K562 (cell line): ENCODE data around the gene INPP4B. TPM values are rescaled to one million over a fixed set of nuclear protein-coding genes. Genes with fewer than 3 reads are reported as not detected.

Experiments used
- ATAC-seq: fragments of 200-7000 bp; cut with Tn5 transposase; 3 replicates; pipeline ENCODE4 v1.9.1; 2020; ENCODE audit warnings: moderate library complexity
- BruUV-seq: library from RNA; stranded (reverse); fragments of 400-500 nt; replicated peaks from 2 replicates; lab custom pipeline; 2021; lab: Mats Ljungman, UMichigan
- CTCF ChIA-PET: fragments of 300-600 bp; formaldehyde crosslinking; extraction: SDS; loops from one replicate; lab custom pipeline; 2021; ENCODE audit warnings: low intra/inter-chr PET ratio; lab: Yijun Ruan, JAX
- POLR2A ChIA-PET: fragments of 300-600, 350-650 bp; sonication (Branson Sonifier 250); formaldehyde crosslinking; extraction: SDS; loops from one replicate; lab custom pipeline; 2021; ENCODE audit warnings: antibody characterized with exemption, inconsistent platforms; lab: Yijun Ruan, JAX
- DNase-seq, 4 experiments: peaks; one replicate each; pipeline versions ENCODE4 v3.0.0 to v3.0.0-alpha.2; 2011 to 2018; ENCODE audit warnings: low spot score in 3 of 4, mixed read lengths in 3 of 4; ENCODE audit errors: extremely low read depth in 1 of 4
- FAIRE-seq: peaks from 2 replicates; lab custom pipeline; 2011; peaks lifted over from hg19 to GRCh38; lab: Jason Lieb, UNC
- H2AFZ ChIP-seq: 2 replicates; pipeline ENCODE4 v1.6.0; 2011; ENCODE audit warnings: low read depth, low read length, control low read depth, inconsistent platforms
- H3K27ac ChIP-seq: fragments of 200-600 bp; 3 replicates; pipeline ENCODE4 v1.8.0; 2011; ENCODE audit warnings: low read depth, mild to moderate bottlenecking, control low read depth, inconsistent platforms, low read length, moderate library complexity, mixed read lengths; ENCODE audit errors: extremely low read depth
- H3K27me3 ChIP-seq, 2 experiments: fragments of 300-600 bp in 1 of 2; 2 replicates in 1 of 2; 3 replicates in 1 of 2; pipeline versions ENCODE4 v1.6.0 to v1.8.0; 2011; ENCODE audit warnings: inconsistent platforms in 2 of 2, low read length in 2 of 2, mild to moderate bottlenecking in 1 of 2, mixed read lengths in 1 of 2, moderate library complexity in 1 of 2; ENCODE audit not compliant: control insufficient read depth in 2 of 2, insufficient read depth in 2 of 2
- H3K36me3 ChIP-seq: fragments of 300-600 bp; 3 replicates; pipeline ENCODE4 v1.8.0; 2011; ENCODE audit warnings: mild to moderate bottlenecking, low read length, inconsistent platforms; ENCODE audit not compliant: control insufficient read depth, insufficient read depth
- H3K4me1 ChIP-seq, 2 experiments: fragments of 200-600 bp in 1 of 2; replicated peaks in 1 of 2; 2 replicates in 1 of 2; 3 replicates in 1 of 2; pipeline versions ENCODE4 v1.5.1 to v1.8.0; 2011; ENCODE audit warnings: inconsistent platforms in 2 of 2, low read length in 2 of 2, mild to moderate bottlenecking in 1 of 2, mixed read lengths in 1 of 2, moderate library complexity in 1 of 2; ENCODE audit not compliant: control insufficient read depth in 2 of 2, insufficient read depth in 2 of 2
- H3K4me2 ChIP-seq: 2 replicates; pipeline ENCODE4 v1.6.1; 2011; ENCODE audit warnings: low read length, control low read depth, inconsistent platforms, mixed read lengths; ENCODE audit not compliant: insufficient read depth
- H3K4me3 ChIP-seq: fragments of 200-600 bp; sonication (generic), shearing (Covaris generic); 2 replicates; pipeline ENCODE4 v1.5.1; 2016; ENCODE audit warnings: control low read depth, inconsistent platforms
- H3K79me2 ChIP-seq: fragments of 200-600 bp; 3 replicates; pipeline ENCODE4 v1.8.0; 2011; ENCODE audit warnings: low read length, inconsistent platforms; ENCODE audit not compliant: control insufficient read depth, insufficient read depth
- H3K9ac ChIP-seq, 2 experiments: 2 replicates each; pipeline versions ENCODE4 v1.6.0 to v1.6.1; 2011; ENCODE audit warnings: low read depth in 2 of 2, low read length in 2 of 2, control low read depth in 1 of 2, inconsistent platforms in 1 of 2, mild to moderate bottlenecking in 1 of 2, mixed read lengths in 1 of 2; ENCODE audit not compliant: insufficient read depth in 1 of 2
- H3K9me1 ChIP-seq: one replicate; pipeline ENCODE4 v1.6.0; 2011; ENCODE audit warnings: inconsistent platforms, mild to moderate bottlenecking, low read length, moderate library complexity; ENCODE audit not compliant: control insufficient read depth, insufficient read depth
- H3K9me3 ChIP-seq: replicated peaks from 2 replicates; pipeline ENCODE4 v1.5.1; 2011; ENCODE audit warnings: low read depth, low read length, inconsistent platforms; ENCODE audit not compliant: control insufficient read depth, insufficient read depth
- H4K20me1 ChIP-seq: replicated peaks from 2 replicates; pipeline ENCODE4 v1.6.1; 2011; ENCODE audit warnings: low read length, inconsistent platforms, mixed read lengths; ENCODE audit not compliant: control insufficient read depth, insufficient read depth
- FOXJ3 ChIP-seq: sonication (generic); formaldehyde crosslinking; IDR thresholded peaks from 2 replicates; pipeline ENCODE4 v1.4.0; 2020; ENCODE audit warnings: mild to moderate bottlenecking, missing genetic modification reagents
- HNRNPH1 ChIP-seq: fragments of 200-400 bp; formaldehyde crosslinking; optimal IDR thresholded peaks from 2 replicates; pipeline ENCODE3; 2017; ENCODE audit warnings: low read depth, mild to moderate bottlenecking, low read length, moderate library complexity
- NR1H2 ChIP-seq: sonication (generic); formaldehyde crosslinking; IDR thresholded peaks from 2 replicates; pipeline ENCODE4 v1.4.0; 2020; ENCODE audit warnings: mild to moderate bottlenecking, missing genetic modification reagents
- PCBP1 ChIP-seq: fragments of 200-400 bp; formaldehyde crosslinking; IDR thresholded peaks from 2 replicates; pipeline ENCODE4 v1.6.1; 2018; ENCODE audit warnings: mild to moderate bottlenecking, low read depth, low read length; ENCODE audit not compliant: poor library complexity, severe bottlenecking
- PYGO2 ChIP-seq: fragments of 450-650 bp; IDR thresholded peaks from 2 replicates; pipeline ENCODE4 v1.6.1; 2016; ENCODE audit warnings: mild to moderate bottlenecking, missing genetic modification characterization, moderate library complexity, missing compliant biosample characterization
- RFX7 ChIP-seq: fragments of 250-450 bp; sonication (Bioruptor Pico); IDR thresholded peaks from 2 replicates; pipeline ENCODE4 v1.5.1; 2021; ENCODE audit warnings: mild to moderate bottlenecking
- ZNF764 ChIP-seq: fragments of 250-450 bp; sonication (Bioruptor Pico); IDR thresholded peaks from 2 replicates; pipeline ENCODE4 v1.4.0; 2020; ENCODE audit warnings: low read depth, mild to moderate bottlenecking, moderate library complexity
- WGBS: fragments of 100-300 bp; shearing (Covaris generic); methylation state at CpG from one replicate; pipeline ENCODE4 v1.1.6; 2016; ENCODE audit warnings: low coverage, mixed read lengths; ENCODE audit not compliant: insufficient coverage; ENCODE audit errors: missing lambda C conversion rate; 5-methylcytosine and 5-hydroxymethylcytosine counted together
- in situ Hi-C: fragments of 300-500 bp; cut with MboI; formaldehyde crosslinking; loops from 4 replicates; pipeline ENCODE4 v1.15.0; 2018; ENCODE audit warnings: inconsistent platforms, mixed read lengths
- intact Hi-C: fragments of 100-400 bp; cut with micrococcal nuclease; formaldehyde crosslinking; loops from 2 replicates; pipeline ENCODE4 v1.14.2; 2022
- polyA plus RNA-seq, 8 experiments: library from polyadenylated mRNA; depleted of rRNA in 4 of 8; stranded (reverse) in 5 of 8; unstranded in 3 of 8; fragments of >200 nt; fragmentation: Nextera tagmentation in 2 of 8; fragmentation: Illumina TruSeq in 1 of 8; extraction: Ambion mirVana in 2 of 8; extraction: Trizol in 1 of 8; gene quantifications; 2 replicates each; pipeline versions ENCODE4 v1.2.1 to v1.2.3, GENCODE V29; 2011 to 2014; ENCODE audit warnings: inconsistent platforms in 1 of 8, missing spikeins in 1 of 8
- total RNA-seq, 7 experiments: library from RNA; depleted of rRNA in 6 of 7; stranded (reverse); fragments of >200 nt in 6 of 7; fragmentation: Illumina TruSeq in 2 of 7; extraction: Trizol in 2 of 7; gene quantifications; 2 replicates each; pipeline versions ENCODE4 v1.2.1 to v1.2.3, GENCODE V29; 2011 to 2021; ENCODE audit warnings: low replicate concordance in 1 of 7
- TF ChIP-seq, protein P1 (sequence below): fragments of 450-650 bp; formaldehyde crosslinking; IDR thresholded peaks from 2 replicates; pipeline ENCODE4 v1.4.0; 2020; ENCODE audit warnings: mild to moderate bottlenecking, moderate library complexity
- TF ChIP-seq, protein P2 (sequence below), 2 experiments: IDR thresholded peaks; 2 replicates each; pipeline ENCODE4 v1.6.1; 2012; ENCODE audit warnings: improper control_type of control experiment in 2 of 2, low read depth in 2 of 2, low read length in 2 of 2, borderline replicate concordance in 1 of 2
- TF ChIP-seq, protein P3 (sequence below): fragments of 450-650 bp; IDR thresholded peaks from 2 replicates; pipeline ENCODE4 v1.6.1; 2016; ENCODE audit warnings: low read depth, mild to moderate bottlenecking, moderate library complexity
- TF ChIP-seq, protein P4 (sequence below): fragments of 450-650 bp; IDR thresholded peaks from 2 replicates; pipeline ENCODE4 v1.6.1; 2016; ENCODE audit warnings: mild to moderate bottlenecking
- TF ChIP-seq, protein P5 (sequence below): fragments of 250-450 bp; sonication (Bioruptor Pico); IDR thresholded peaks from 2 replicates; pipeline ENCODE4 v1.8.0; 2021; ENCODE audit warnings: moderate library complexity, mild to moderate bottlenecking, inconsistent platforms

Gene INPP4B
- total and polyA plus RNA-seq, 9 of the 15 experiments (the other 6 are each of a cell fraction or from before 2014, with no cell fraction given) = 0.04 to 0.11 TPM; not detected in 7

DNA sequence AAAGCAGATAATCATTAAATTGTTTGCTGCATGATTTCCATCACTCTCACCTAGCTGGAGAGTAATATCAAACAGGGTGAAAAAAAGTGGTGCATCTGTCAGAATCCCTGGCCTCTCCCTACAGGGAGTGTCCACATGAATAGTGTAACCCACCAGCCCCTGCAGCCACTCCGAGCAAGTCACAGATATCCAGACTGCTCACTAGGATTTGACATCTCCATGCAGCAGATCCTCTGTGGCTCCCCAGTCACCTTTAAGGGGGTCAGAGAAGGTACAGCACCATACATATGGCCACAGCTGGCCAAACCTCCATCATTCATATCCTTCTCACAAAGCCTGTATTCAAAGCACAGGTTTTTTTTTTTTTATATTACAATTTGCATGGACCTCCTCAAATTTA, 536.3 kb downstream of the INPP4B start (continued):
- TF ChIP-seq, protein P1, sequence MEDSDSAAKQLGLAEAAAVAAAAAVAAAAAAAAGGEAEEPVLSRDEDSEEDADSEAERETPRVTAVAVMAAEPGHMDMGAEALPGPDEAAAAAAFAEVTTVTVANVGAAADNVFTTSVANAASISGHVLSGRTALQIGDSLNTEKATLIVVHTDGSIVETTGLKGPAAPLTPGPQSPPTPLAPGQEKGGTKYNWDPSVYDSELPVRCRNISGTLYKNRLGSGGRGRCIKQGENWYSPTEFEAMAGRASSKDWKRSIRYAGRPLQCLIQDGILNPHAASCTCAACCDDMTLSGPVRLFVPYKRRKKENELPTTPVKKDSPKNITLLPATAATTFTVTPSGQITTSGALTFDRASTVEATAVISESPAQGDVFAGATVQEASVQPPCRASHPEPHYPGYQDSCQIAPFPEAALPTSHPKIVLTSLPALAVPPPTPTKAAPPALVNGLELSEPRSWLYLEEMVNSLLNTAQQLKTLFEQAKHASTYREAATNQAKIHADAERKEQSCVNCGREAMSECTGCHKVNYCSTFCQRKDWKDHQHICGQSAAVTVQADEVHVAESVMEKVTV (CRISPR knock-in tag) = no peak
- TF ChIP-seq, protein P2, sequence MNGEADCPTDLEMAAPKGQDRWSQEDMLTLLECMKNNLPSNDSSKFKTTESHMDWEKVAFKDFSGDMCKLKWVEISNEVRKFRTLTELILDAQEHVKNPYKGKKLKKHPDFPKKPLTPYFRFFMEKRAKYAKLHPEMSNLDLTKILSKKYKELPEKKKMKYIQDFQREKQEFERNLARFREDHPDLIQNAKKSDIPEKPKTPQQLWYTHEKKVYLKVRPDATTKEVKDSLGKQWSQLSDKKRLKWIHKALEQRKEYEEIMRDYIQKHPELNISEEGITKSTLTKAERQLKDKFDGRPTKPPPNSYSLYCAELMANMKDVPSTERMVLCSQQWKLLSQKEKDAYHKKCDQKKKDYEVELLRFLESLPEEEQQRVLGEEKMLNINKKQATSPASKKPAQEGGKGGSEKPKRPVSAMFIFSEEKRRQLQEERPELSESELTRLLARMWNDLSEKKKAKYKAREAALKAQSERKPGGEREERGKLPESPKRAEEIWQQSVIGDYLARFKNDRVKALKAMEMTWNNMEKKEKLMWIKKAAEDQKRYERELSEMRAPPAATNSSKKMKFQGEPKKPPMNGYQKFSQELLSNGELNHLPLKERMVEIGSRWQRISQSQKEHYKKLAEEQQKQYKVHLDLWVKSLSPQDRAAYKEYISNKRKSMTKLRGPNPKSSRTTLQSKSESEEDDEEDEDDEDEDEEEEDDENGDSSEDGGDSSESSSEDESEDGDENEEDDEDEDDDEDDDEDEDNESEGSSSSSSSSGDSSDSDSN (IDR thresholded peaks at IDR 0.05; ENCODE audit: borderline replicate concordance in 1 of 2, low read depth in 2 of 2, low read length in 2 of 2) = no peak
- no peak for TF ChIP-seq NR1H2
- TF ChIP-seq, protein P3, sequence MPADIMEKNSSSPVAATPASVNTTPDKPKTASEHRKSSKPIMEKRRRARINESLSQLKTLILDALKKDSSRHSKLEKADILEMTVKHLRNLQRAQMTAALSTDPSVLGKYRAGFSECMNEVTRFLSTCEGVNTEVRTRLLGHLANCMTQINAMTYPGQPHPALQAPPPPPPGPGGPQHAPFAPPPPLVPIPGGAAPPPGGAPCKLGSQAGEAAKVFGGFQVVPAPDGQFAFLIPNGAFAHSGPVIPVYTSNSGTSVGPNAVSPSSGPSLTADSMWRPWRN = no peak
- TF ChIP-seq HNRNPH1 = no peak

DNA sequence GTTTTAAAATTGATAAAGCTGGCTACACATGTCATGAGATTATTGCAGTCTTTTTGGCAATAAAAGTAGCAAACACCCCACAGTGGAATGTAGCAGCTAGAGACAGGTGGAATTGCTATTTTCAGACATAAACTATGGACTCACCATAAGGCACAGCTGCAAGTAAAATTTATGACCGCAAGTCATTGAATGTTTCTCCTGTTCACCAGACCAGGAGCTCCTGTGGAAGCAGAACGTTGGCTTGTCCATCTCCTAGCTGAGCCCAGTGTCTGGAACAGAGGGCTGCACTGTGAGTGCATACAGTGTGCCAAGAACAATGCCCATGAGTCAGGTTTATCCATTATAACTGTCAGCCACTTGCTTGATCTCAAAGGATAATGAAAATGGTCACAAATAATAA, 538.2 kb downstream of the INPP4B start:
- no peak overlapping the region for H3K4me3 ChIP-seq
- H3K79me2 ChIP-seq = no peaks in the 10 kb centered on the region
- no peaks in the 10 kb centered on the region for H4K20me1 ChIP-seq
- no TSS peak for BruUV-seq
- DNase-seq (no peak), FAIRE-seq (no peak), ATAC-seq (no peak)
- no peak overlapping the region for H2AFZ ChIP-seq
- H3K4me2 ChIP-seq = no peak overlapping the region
- no peaks in the 10 kb centered on the region for H3K27me3 ChIP-seq
- ChIA-PET POLR2A (no interaction called here), CTCF (no interaction called here)
- no peak overlapping the region for H3K9ac ChIP-seq
- H3K27ac ChIP-seq = no peak overlapping the region
- no peaks in the 10 kb centered on the region for H3K4me1 ChIP-seq
- 0% methylated on average over 2 of the region's 2 CpGs for WGBS
- no peaks in the 10 kb centered on the region for H3K9me3 ChIP-seq
- H3K9me1 ChIP-seq = no peaks in the 10 kb centered on the region
- intact Hi-C loops (no loop called here), in situ Hi-C loops (no loop called here)
- H3K36me3 ChIP-seq = no peaks in the 10 kb centered on the region
- TF ChIP-seq, protein P4, sequence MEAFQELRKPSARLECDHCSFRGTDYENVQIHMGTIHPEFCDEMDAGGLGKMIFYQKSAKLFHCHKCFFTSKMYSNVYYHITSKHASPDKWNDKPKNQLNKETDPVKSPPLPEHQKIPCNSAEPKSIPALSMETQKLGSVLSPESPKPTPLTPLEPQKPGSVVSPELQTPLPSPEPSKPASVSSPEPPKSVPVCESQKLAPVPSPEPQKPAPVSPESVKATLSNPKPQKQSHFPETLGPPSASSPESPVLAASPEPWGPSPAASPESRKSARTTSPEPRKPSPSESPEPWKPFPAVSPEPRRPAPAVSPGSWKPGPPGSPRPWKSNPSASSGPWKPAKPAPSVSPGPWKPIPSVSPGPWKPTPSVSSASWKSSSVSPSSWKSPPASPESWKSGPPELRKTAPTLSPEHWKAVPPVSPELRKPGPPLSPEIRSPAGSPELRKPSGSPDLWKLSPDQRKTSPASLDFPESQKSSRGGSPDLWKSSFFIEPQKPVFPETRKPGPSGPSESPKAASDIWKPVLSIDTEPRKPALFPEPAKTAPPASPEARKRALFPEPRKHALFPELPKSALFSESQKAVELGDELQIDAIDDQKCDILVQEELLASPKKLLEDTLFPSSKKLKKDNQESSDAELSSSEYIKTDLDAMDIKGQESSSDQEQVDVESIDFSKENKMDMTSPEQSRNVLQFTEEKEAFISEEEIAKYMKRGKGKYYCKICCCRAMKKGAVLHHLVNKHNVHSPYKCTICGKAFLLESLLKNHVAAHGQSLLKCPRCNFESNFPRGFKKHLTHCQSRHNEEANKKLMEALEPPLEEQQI = no peak
- TF ChIP-seq RFX7 (CRISPR knock-in tag) (no peak), FOXJ3 (CRISPR knock-in tag) (no peak), ZNF764 (no peak), PYGO2 (tag) (no peak), PCBP1 (no peak)
- TF ChIP-seq, protein P5, sequence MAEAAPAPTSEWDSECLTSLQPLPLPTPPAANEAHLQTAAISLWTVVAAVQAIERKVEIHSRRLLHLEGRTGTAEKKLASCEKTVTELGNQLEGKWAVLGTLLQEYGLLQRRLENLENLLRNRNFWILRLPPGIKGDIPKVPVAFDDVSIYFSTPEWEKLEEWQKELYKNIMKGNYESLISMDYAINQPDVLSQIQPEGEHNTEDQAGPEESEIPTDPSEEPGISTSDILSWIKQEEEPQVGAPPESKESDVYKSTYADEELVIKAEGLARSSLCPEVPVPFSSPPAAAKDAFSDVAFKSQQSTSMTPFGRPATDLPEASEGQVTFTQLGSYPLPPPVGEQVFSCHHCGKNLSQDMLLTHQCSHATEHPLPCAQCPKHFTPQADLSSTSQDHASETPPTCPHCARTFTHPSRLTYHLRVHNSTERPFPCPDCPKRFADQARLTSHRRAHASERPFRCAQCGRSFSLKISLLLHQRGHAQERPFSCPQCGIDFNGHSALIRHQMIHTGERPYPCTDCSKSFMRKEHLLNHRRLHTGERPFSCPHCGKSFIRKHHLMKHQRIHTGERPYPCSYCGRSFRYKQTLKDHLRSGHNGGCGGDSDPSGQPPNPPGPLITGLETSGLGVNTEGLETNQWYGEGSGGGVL (CRISPR knock-in tag) = no peak
